Esophagus squamous epithelium (tissue), 5 donors: ENCODE results near the gene HACD2. TPM values are rescaled to one million over a fixed set of nuclear protein-coding genes. Genes with fewer than 3 reads are reported as not detected.

ENCODE experiments used
- DNase-seq: peaks from one replicate; lab custom pipeline; 2025; lab: John Stamatoyannopoulos, UW
- H3K27ac ChIP-seq, 4 donors: fragments of 200-600 bp; sonication (generic); one replicate each; pipeline ENCODE4 v1.5.1; 2016 to 2019; ENCODE audit warnings: mild to moderate bottlenecking in 1 of 4
- H3K27me3 ChIP-seq, 4 donors: fragments of 200-600 bp; sonication (generic); 1 replicate in 3 of 4; 2 replicates in 1 of 4; pipeline versions ENCODE4 v1.5.1 to v1.6.0; 2017 to 2021; ENCODE audit warnings: antibody characterized with exemption in 1 of 4
- H3K36me3 ChIP-seq, 3 donors: fragments of 200-600 bp; sonication (generic); one replicate each; pipeline ENCODE4 v1.5.1; 2016 to 2019
- H3K4me1 ChIP-seq, 3 donors: fragments of 200-600 bp; sonication (generic); one replicate each; pipeline ENCODE4 v1.5.1; 2017 to 2019
- H3K4me3 ChIP-seq, 4 donors: fragments of 200-600 bp; sonication (generic); 1 replicate in 3 of 4; 2 replicates in 1 of 4; pipeline ENCODE4 v1.5.1; 2016 to 2019; ENCODE audit warnings: mild to moderate bottlenecking in 2 of 4, moderate library complexity in 1 of 4
- H3K9me3 ChIP-seq, 3 donors: fragments of 200-600 bp; sonication (generic); one replicate each; pipeline ENCODE4 v1.5.1; 2016 to 2019
- CTCF ChIP-seq, 6 experiments: fragments of 450-650 bp in 4 of 6; fragments of 200-600 bp in 2 of 6; sonication (generic) in 2 of 6; IDR thresholded peaks; one replicate each; pipeline ENCODE4 v1.5.1; 2016 to 2019; ENCODE audit warnings: antibody characterized with exemption in 6 of 6, mild to moderate bottlenecking in 4 of 6, moderate library complexity in 4 of 6
- POLR2A ChIP-seq, 4 donors: fragments of 450-650 bp; IDR thresholded peaks; one replicate each; pipeline ENCODE4 v1.6.1; 2017; ENCODE audit warnings: antibody characterized with exemption in 4 of 4, mild to moderate bottlenecking in 4 of 4, moderate library complexity in 3 of 4
- WGBS, 2 donors: methylation state at CpG; one replicate each; pipeline ENCODE4 v1.1.5; 2018; 5-methylcytosine and 5-hydroxymethylcytosine counted together
- intact Hi-C: fragments of 100-400 bp; cut with DNase I; formaldehyde crosslinking; loops from one replicate; pipeline ENCODE4 v1.15.0; 2022
- total RNA-seq, 4 donors: library from RNA; depleted of rRNA; stranded (reverse); fragments of >200 nt; gene quantifications; one replicate each; pipeline ENCODE4 v1.1.0, GENCODE V29; 2016
- donor health status: DM: yes; HTN: yes; CAD: no.

The HACD2 gene
- total RNA-seq, 4 donors from 2014 or later: 28.4 to 46.6 (median 34.9) TPM

- H3K4me3 ChIP-seq: no peak overlapping the region
- TF ChIP-seq POLR2A (IDR thresholded peaks at IDR 0.05): no peak
- peak in 3 of 6 experiments; percentile 21 to 50 (median 23) for TF ChIP-seq CTCF (IDR thresholded peaks at IDR 0.05)
- H3K4me1 ChIP-seq: peaks cover 0 to 12% (median 0%) of the 10 kb centered on the region in 3 donors
- WGBS, 2 donors: 24 to 29% methylated on average over 2 of the region's 2 CpGs
- peaks cover 0 to 15% (median 8%) of the 10 kb centered on the region in 3 donors for H3K9me3 ChIP-seq
- intact Hi-C loops: loop anchor here (10.0 kb wide), 1 partner anchor 227 kb away; no protein-coding TSS in a partner anchor
- DNase-seq: no peak
- H3K27me3 ChIP-seq: no peaks in the 10 kb centered on the region
- H3K36me3 ChIP-seq: peaks cover 0 to 46% (median 8%) of the 10 kb centered on the region in 3 donors
- no peak overlapping the region for H3K27ac ChIP-seq
Measured at GRCh38 chr3:123552095-123552714, 32.6 kb downstream of the HACD2 start.

GRCh38 chr3:123547881-123548519 is 36.9 kb downstream of the HACD2 start:
- H3K4me3 ChIP-seq: no peak overlapping the region
- intact Hi-C loops: no loop called here
- H3K36me3 ChIP-seq: peaks cover 0 to 22% (median 8%) of the 10 kb centered on the region in 3 donors
- H3K9me3 ChIP-seq: peaks cover 0 to 5% (median 2%) of the 10 kb centered on the region in 3 donors
- H3K27me3 ChIP-seq: no peaks in the 10 kb centered on the region
- peak overlapping the region in 3 of 4 donors; percentile 43 to 72 (median 56) for H3K27ac ChIP-seq
- no peak for TF ChIP-seq POLR2A (IDR thresholded peaks at IDR 0.05)
- TF ChIP-seq CTCF (IDR thresholded peaks at IDR 0.05): no peak
- peaks cover 0 to 27% (median 0%) of the 10 kb centered on the region in 3 donors for H3K4me1 ChIP-seq
- no peak for DNase-seq
- WGBS, 2 donors: 67% methylated on average over 8 of the region's 8 CpGs

DNA sequence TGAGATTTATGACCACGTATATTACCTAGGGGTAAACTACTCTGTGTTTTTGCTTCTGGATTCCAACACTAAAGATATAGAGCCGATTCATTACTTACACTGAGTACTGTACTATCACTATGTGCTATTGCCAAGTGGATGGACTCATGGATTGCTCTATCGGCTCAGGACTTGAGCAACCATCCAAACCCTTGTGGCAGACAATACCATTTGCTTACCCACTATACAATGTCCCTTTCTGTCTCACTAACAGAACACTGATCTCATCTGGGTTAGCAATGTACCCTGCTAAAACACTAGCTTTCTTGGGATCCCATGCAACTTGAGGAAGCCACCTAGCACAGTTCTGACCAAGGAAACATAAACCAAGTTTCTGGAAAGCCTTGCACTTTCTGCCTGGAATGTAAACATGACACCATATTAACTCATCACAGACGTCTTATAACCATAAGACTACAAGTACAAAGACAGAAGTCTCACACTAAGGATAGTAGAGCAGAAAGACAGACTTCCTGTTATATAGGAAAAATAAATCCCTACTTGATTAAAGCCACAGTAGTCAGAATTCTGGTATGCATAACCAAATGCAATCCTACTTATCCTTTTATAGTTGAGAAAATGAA is 38.6 kb downstream of the HACD2 start:
- peak overlapping the region in 2 of 4 donors; percentile 21 to 37 for H3K27ac ChIP-seq
- no peak for DNase-seq

GRCh38 chr3:123543950-123544349 is 40.9 kb downstream of the HACD2 start:
- H3K27ac ChIP-seq: no peak overlapping the region
- no peaks in the 10 kb centered on the region for H3K27me3 ChIP-seq
- H3K4me1 ChIP-seq: peaks cover 0 to 27% (median 0%) of the 10 kb centered on the region in 3 donors
- H3K9me3 ChIP-seq: no peaks in the 10 kb centered on the region
- no peak for TF ChIP-seq CTCF (IDR thresholded peaks at IDR 0.05)
- TF ChIP-seq POLR2A (IDR thresholded peaks at IDR 0.05): no peak
- DNase-seq: no peak
- 81 to 95% methylated on average over 6 of the region's 6 CpGs for WGBS, 2 donors
- H3K36me3 ChIP-seq: no peaks in the 10 kb centered on the region
- no peak overlapping the region for H3K4me3 ChIP-seq
- intact Hi-C loops: no loop called here

More for the DNA sequence above, 38.6 kb downstream of the HACD2 start:
- intact Hi-C loops: no loop called here
- 58 to 75% methylated on average over 4 of the region's 4 CpGs for WGBS, 2 donors
- Histone ChIP-seq H3K9me3 (no peaks in the 10 kb centered on the region), H3K27me3 (no peaks in the 10 kb centered on the region), H3K4me1 (peaks cover 0 to 27% (median 0%) of the 10 kb centered on the region in 3 donors), H3K4me3 (no peak overlapping the region), H3K36me3 (peaks cover 0 to 19% (median 8%) of the 10 kb centered on the region in 3 donors)
- TF ChIP-seq POLR2A (IDR thresholded peaks at IDR 0.05) (no peak), CTCF (IDR thresholded peaks at IDR 0.05) (no peak)

DNA sequence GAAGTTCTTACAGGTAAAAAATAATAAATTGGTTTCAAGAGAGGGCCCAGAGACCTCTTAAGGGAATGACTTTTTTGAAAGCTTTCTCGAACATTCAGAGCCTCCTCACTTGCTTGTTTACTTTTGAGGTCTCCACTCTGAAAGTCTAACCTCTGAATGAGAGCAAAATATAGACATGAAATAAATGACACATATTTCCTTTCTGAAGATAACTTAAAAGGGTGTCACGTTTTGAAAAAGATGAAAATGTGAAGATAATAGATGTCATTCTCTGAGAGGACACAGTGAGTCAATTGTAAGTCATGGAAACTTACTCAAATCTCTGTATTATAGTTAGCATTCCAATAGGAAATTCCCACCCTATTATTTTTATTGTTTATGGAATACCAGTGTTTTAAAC is 44.6 kb downstream of the HACD2 start:
- H3K4me3 ChIP-seq: no peak overlapping the region
- H3K36me3 ChIP-seq: no peaks in the 10 kb centered on the region
- H3K4me1 ChIP-seq: no peaks in the 10 kb centered on the region
- TF ChIP-seq POLR2A (IDR thresholded peaks at IDR 0.05) (no peak), CTCF (IDR thresholded peaks at IDR 0.05) (no peak)
- no peak for DNase-seq
- no peak overlapping the region for H3K27ac ChIP-seq
- H3K27me3 ChIP-seq: no peaks in the 10 kb centered on the region
- intact Hi-C loops: no loop called here
- WGBS, 2 donors: 42 to 53% methylated on average over 2 of the region's 2 CpGs
- no peaks in the 10 kb centered on the region for H3K9me3 ChIP-seq
